Measurements from ENCODE around the gene MTHFD2L.
A peak's percentile ranks its signal among the peaks of the same experiment; 100 is the strongest.

MTHFD2L gene

DNA sequence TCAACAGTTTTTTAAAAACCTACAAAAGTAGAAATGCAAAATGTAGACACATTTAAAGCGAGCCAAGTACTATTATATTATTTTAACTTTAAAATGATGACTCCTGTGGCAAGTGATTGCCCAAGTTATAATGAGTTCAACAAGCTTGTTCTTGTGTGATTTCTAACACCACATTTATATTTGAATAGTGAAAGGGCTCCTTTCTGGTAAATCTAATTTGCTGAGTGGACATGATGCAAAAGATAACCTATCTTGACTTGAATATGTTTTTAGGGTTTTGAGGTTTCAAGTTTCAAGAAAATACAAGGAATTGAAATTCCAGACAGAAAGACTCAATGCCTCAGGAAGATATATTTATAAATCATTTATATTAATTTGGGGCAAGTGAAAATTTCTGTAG lies 149.3 kb downstream of the MTHFD2L start:
- DNase-seq (ENCODE audit: low spot score), result no peak

DNA sequence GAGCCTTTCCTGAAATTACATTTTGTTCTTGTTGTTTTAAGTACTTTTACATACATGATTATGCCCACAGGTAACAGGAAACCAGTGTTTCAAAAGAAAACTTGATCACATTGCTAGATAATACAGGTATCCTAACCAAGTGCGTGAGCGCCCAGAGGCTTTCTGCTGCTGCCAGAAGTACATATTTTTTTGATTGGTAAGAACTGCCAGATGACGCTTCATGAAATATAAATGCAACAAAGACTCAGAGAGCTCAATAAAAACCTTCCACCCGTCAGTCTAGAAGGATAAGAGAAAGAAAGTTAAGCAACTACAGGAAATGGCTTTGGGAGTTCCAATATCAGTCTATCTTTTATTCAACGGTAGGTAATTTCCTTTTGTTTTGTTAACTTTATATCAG lies 150.3 kb downstream of the MTHFD2L start, which contains the start of gene EPGN:
EPGN (plus strand) TSS at position 256 of the 400 bp plus-strand sequence; CDS start at position 320, 64 bp downstream.
- no peak for DNase-seq (ENCODE audit: low spot score)

DNA sequence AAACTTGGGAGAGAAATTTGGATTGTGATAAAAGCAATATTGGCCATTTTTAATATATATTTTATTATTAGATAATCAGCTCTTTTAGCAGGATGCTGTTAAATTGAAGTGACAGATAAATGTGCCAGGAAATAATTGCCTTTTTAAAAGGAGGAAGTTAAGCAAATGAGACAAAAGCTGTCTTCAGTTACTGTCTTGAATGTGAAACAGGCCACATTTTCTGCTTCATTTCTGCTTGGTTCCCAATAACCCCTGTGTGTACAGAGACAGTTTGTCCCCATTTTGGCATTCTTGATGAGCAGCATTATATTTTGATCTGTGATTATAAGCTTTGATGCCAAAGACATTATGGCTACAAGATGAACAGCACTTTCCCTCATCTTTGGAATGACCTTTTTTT lies 151.3 kb downstream of the MTHFD2L start:
- DNase-seq (ENCODE audit: low spot score), result peak; percentile 6

DNA sequence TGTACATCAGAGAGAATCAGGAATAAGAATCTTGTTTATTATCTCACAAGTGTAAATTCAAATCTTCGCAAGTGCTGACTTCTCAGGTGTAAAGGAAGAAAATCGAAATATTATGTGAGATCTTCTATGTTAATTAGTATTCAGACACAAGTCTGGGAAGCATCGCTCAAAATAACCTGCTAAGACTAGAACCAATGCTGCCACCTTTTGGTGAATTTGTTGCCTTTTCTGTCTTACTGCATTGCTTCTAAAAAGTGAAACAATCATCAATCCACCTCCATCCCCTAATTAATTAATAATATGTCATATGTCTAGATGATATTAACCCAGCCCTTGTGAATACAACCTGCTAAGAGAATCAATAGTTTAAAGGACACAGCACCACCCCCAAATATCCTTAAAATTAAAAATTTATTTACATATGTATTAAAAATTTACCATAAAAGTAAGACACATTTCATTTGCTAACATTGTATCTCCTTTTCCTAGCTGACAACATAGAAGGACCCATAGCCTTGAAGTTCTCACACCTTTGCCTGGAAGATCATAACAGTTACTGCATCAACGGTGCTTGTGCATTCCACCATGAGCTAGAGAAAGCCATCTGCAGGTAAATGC lies 153.9 kb downstream of the MTHFD2L start:
- DNase-seq (ENCODE audit: low spot score), result peak; percentile 72

DNA sequence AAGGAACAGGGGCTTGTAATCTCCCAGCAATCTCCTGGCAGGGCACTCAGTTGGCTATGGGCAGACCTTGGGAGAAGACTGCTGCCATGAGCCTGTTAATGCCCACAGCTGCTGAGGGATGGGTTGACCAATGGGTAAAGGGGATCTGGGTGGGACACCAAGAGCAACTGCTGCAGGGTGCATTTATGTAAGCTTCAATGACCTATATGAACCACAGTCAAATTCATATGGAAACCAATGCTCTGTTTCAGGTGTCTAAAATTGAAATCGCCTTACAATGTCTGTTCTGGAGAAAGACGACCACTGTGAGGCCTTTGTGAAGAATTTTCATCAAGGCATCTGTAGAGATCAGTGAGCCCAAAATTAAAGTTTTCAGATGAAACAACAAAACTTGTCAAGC lies 156.4 kb downstream of the MTHFD2L start:
- DNase-seq (ENCODE audit: low spot score), result no peak

DNA sequence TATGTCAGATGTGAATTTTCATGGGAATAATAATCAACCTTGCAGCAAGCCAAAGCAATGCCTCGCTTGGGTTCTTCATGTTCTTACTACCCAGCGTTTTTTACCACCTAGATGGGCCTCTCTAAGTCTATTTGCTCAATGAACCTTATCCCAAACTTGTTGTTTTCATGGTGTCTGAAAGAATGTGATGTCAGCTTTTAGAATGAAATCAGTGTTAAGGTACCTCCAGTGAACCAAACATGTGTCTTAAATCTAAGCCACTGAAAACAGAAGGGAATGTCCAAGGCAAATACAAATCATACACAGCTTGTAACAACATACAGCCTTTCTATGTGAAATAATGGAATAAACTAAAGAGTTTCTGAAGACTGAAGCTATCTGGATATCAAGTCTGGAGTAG lies 157.0 kb downstream of the MTHFD2L start:
- DNase-seq (ENCODE audit: low spot score), result no peak

DNA sequence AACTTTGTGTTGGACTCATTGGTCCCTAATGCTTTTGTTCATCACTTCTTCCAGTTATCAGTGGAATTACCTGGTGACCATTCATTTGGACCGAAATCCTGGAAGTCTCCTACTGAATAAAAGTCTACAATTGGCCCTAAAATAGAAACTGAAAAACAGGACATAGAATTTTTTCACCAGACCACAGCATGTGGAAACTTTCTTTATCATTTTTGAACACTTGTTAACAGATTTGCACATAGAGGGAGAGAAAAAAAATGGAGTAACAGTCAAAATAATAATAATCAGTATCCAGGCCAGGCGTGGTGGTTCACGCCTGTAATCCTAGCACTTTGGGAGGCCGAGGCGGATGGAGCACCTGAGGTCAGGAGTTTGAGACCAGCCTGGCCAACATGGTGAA lies 157.5 kb downstream of the MTHFD2L start:
- no peak for DNase-seq (ENCODE audit: low spot score)

DNA sequence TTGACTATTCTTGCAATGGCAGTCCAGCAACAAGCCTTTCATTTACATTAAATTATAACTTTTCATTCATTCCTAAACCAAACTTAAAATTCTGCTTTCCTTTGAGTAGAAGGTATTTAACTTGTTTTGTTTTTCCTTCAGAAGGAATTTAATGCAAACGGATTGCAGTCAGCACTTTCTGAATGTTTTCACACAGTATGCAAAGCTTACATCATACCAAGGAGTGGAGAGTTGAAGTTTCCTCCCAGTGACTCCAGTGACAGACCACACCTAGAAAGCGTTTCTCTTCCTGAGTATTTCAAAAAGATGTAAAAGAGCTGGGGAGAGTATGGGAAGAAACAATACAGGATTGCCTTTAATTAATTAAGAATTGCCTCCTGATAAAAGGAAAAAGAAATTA lies 158.5 kb downstream of the MTHFD2L start:
- no peak for DNase-seq (ENCODE audit: low spot score)

DNA sequence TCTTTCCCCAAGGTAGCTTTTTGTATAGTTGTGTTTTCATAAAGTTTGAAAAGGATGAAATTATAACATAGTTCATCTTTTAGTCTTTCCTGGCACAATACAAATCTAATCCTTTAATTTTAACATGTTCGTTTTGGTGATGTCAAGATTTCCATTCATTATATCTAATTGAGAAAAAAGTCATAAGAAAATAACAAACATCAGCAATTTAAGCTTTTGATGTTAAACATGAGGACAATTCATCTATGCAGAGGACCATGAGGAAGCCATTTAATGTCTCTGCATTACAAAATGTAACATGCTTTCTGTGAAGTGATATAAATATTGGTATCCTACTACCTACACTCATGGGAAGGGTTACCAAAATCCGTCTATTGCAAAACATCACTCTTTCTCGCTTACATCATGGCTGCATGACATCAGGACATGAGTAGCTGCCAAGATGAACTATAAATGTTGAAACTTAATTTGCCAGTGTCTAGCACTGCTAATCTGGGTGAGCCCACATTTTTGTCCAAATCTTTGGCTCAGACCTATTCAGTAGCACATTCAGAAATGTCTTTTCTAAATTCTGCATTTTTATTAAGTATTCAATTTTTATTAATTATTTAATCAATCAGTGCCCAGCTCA lies 159.8 kb downstream of the MTHFD2L start:
- no peak for DNase-seq (ENCODE audit: low spot score)

DNA sequence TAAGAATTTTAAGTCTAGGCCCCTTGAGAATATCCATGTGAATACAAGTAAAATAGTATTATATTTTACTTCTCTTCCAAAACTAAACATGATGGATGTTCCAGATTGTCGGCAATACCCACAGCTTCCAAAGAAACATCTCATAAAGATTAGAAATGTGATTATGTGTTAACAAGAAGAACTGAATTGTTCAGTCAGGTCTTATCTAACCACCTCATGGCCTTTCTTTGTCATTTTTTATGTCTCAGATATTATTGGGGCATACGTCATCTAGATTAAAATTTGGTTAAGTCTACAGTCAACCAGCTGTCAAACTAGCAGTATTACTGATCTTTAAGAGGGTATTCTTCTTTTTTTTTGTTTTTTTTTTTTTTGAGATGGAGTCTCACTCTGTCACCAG lies 160.4 kb downstream of the MTHFD2L start:
- no peak for DNase-seq (ENCODE audit: low spot score)

DNA sequence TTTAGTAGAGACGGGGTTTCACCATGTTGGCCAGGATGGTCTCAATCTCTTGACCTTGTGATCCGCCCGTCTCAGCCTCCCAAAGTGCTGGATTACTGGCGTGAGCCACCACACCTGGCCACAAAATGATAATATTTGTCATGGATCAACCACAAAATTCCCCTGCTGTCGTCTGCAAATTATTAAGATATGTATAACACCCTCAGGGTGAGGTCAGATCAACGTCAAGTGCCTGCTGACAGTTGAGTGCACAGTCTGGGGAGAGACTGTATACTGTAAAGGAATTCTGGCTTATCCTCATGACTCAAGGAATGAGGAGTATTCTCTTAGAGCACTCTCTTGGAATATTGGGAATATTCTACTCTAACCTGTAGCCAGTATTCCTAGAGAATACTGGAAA lies 161.6 kb downstream of the MTHFD2L start:
- DNase-seq (ENCODE audit: low spot score), result no peak

DNA sequence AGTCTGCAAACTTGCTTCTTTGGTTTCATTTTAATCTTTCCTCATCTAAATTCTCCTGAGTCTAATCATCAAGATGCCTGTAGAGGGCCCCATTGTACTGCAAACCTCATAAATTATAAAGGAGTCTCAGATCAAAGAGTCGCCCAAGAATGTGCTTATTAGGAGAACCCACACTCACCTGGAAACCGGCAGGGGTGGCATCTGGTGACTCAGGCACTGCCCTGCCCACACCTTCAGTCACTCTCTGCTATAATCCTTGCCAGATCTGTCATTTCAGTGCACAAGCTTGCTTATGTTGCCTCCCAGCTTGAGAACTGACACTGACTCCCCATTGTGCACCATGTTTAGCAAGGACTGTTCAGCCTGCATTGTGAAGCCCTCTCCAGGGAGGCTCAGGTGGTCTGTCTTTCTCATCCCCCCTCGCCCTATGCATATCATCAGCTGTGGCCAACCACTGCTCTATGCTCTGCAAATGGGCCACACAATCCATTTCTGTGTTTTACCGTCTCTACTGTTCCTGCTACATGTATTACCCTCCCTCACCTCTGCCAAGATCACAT lies 162.7 kb downstream of the MTHFD2L start:
- DNase-seq (ENCODE audit: low spot score), result peak; percentile 76

DNA sequence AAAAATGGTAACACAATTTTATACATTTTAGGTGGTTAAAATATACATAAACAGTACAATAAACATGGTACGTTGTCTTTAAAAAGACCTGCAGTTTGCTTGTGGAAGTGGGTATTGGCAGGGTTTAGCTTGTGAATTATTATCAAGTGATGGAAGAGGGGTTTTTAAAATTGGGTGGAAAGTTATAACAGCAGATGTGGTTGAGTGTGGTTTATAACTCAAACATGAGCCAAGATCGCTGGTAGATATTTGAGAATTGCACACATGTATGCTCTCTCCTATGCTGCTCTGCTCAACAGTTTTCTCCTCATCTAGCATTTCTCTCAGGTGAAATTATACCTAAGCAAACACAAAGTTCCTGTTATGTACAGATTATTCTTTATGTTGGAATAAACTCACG lies 164.4 kb downstream of the MTHFD2L start:
- DNase-seq (ENCODE audit: low spot score), result no peak

DNA sequence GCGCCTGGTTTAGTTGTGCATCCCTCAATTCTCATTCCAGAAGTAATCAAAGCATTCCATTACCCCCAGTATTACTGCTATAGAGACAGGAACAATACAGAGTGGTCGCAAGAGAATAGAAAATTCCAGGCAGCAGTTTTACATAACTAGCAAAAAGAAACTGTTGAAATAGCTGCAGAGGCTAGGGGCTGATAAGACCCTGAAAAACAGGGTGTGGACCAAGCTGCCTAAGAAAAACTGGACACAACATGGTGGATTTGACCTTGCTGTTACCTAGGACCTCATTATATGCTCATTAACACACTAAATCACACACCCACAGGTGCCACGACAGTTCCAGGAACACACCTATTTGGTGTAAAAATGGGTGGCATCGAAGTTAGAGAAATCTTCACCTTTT lies 165.7 kb downstream of the MTHFD2L start:
- DNase-seq (ENCODE audit: low spot score), result no peak

DNA sequence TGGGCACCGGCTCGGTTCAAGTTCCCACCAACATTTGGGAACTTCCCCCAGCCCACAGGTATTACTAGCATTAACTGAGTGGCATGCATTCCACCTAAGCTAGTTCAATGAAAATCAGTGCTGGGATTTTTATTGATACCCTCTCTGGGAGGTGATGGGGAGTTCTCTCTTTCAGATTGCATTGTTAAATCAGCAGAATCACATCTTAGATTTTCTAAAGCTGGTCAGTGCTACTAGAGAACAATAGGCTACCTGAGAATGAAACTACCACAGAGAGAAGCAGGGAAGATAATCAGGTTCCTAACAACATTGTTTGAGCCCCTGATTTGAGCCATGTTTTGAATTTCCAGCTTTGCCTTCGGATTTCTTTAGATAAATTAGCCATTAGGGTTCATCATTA lies 166.3 kb downstream of the MTHFD2L start:
- no peak for DNase-seq (ENCODE audit: low spot score)

DNA sequence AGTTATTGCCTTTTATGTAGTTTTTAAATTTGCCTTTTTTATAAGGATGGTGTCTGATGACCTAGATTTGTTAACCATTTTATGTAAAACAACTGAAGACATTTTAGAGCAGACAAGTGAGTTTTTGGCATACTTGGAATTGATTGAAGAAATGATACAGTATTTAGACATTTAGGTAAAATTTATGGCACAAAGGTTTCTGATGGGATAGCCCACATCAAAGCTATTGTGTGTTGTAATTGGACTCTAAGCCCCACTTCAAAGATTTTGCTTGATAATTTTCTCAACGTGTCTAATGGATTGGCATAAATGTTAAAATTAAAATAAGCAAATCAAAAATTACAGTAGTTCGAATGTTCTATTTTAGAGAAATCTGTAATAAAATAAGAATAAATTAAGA lies 168.0 kb downstream of the MTHFD2L start:
- DNase-seq (ENCODE audit: low spot score), result no peak

DNA sequence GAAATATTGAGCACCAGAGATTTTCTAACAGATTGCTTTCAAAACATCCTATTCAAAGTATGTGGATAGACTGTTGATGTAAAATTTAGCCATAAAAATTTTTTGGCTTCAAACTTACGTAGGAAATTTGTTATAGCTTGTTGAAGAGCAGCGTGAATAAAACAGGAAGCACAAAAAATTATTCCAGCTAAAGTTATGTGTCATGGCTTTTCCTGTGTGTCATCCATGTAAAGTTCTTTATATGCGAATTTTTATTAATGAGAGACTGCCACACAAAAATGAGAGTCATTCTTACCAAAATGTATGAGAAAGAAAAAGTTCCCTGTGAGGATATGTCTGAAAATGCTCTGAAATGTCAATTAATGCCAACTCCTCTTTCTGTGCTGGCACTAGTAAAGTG lies 169.8 kb downstream of the MTHFD2L start:
- no peak for DNase-seq (ENCODE audit: low spot score)

DNA sequence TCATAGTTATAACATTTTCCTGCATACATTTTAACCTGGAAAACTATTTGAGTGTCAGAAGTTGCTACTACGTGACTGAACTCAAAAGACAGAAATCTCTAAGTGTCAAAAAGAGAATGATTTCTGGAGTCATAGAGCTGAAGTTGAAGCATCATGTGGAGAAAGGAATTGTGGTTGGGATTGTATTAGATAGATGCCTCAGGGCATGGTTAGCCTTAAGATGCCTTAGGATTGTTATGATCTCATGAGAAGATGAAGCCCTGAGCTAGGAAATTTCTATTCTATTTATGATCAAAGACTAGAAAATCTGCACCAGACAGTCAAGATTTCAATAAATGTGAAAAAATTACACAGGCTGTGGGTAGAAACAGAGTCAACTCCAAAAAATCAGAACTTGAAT lies 170.6 kb downstream of the MTHFD2L start:
- DNase-seq (ENCODE audit: low spot score), result no peak

DNA sequence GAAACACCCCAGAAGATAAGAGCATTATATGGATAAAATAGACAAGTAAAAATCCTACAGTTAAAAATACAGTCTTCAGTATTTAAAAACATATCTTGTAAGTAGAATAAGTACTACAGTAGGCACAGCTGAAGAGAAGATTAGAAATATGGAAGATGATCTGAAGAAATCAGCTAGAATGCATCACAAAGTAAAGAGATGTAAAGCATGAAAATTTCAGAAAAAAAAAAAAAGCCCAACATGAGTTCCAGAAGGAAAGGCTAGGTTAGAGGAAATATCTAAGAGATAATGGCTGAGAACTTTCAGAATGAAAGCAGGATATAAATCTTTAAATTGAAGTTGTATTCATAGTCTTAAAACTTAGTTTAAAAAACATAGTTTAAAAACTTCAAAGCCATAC lies 171.4 kb downstream of the MTHFD2L start:
- DNase-seq (ENCODE audit: low spot score), result no peak

DNA sequence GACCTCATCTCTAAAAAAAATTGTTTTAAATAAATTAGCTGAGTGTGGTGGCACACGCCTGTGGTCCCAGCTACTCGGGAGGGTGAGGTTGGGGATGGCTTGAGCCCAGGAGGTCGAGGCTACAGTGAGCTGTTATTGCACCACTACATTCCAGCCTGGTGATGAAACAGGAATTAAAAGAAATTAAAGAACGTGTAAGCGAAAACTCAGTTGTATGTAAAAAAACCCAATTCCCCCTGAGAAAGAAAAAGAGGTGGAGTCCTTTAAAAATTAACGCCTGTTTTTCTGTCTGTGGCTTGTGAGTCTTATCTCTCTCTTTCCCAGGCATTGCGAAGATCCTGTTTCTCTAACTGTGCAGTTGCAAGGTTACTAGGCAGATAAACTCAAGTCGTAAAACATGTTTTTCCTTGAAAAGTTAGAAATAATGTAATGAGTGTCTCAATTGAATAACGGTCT lies 172.4 kb downstream of the MTHFD2L start:
- no peak for DNase-seq (ENCODE audit: low spot score)

DNA sequence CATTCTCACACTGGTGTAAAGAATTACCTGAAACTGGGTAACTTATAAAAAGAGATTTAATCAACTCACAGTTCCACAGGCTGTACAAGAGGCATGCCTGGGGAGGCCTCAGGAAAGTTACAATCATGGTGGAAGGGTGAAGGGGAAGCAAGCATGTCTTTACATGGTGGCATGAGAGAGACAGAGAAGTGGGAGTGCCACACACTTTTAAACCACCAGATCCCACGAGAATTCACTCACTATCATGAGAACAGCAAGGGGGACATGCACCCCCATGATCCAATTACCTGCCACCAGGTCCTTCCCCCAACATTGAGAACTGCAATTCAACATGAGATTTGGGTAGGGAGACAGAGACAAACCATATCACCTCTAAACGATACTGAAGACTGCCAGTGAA lies 173.3 kb downstream of the MTHFD2L start:
- DNase-seq (ENCODE audit: low spot score), result no peak

DNA sequence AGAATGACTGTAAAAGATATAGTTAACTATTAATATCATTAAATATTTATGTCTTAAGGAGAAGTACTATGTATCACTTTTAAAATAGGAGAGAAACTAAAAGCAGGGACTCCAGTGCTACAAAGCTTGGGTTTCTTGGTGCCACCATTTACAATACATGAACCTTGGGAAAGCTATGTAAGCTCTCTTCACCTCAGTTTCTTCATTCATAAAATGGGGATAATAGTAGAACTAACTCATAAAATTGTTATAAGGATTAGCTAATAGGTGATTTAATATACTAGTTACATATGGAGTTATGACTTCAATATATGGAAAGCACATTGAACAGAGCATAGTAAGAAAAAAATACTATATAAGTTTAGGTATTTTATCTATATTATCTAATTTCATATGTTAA lies 174.0 kb downstream of the MTHFD2L start:
- no peak for DNase-seq (ENCODE audit: low spot score)

DNA sequence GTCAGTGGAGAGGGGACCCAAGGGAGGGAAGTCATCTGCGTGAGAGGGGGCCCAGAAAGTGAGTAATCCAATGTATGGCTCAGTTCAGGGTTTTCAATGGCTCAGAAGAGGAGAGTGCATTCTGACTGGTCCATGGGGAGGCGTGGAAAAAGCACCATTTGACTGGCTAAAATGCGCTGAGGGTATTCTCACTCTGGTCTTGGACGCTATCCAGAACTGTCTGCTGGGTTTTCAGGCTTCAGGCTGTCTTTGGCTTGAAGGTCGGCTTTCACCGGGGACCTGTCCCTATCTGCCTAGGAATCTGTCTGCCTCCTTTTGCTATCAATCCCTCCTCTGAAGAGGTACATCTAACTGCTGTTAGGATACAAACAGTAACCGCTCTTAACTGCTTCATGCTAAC lies 176.7 kb downstream of the MTHFD2L start:
- no peak for DNase-seq (ENCODE audit: low spot score)
